ENCODE results near the gene FHOD3.

The FHOD3 gene

DNA sequence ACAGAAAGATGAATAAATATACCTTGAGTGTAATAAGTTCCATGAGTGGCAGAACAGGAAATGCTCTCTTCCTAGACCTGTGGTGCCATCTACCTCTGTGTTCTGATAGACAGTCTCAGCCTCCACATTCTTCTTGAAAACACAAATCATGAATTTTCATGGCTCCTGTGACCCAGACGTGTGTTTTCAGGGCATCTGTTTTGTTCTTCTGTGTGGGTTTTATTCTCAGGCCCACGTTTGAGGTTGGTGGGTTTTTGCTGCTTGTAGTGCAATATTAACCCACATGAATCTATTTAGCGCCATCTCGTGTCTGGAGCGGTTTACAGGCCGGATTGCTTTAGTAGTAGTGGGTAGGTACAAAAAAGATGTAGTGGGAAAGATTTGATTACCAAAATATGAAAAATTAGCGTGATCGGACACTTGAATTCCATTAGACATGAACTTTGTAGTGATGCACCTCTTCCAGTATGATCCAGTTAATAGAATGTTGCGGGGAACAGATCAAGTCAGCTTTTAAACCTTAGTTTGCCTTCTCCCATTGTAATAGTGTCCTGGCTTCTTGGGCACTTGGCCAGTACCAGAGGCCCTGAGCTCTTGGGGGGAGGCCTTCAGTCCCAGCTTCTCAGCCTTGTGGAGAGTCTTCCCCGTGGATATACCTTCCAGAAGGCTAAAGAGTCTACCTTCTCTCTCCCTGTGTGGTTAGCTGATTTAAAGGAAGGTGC is 274.8 kb downstream of the FHOD3 start:
- peak; percentile 49 for DNase-seq
- Histone ChIP-seq H3K27me3 (ENCODE audit: insufficient read depth, low read length, poor library complexity) (no peaks in the 10 kb centered on the region), H3K56ac (ENCODE audit: low read length) (peak overlapping the region; percentile 47), H2BK5ac (ENCODE audit: low read length) (no peak overlapping the region), H2AK5ac (ENCODE audit: low read length) (no peak overlapping the region), H3K27ac (ENCODE audit: low read depth, low read length) (no peak overlapping the region), H2BK120ac (ENCODE audit: low read depth, low read length) (no peak overlapping the region), H3K4me1 (ENCODE audit: control insufficient read depth, low read depth, low read length) (peaks cover 3% of the 10 kb centered on the region), H3K9ac (ENCODE audit: low read length) (no peak overlapping the region), H3K4ac (ENCODE audit: low read depth, low read length) (no peak overlapping the region), H3K18ac (ENCODE audit: low read length) (no peak overlapping the region), H4K8ac (ENCODE audit: low read depth, low read length) (no peak overlapping the region), H3K4me3 (ENCODE audit: low read length) (no peak overlapping the region), H3K4me2 (ENCODE audit: low read length) (no peak overlapping the region), H4K5ac (ENCODE audit: low read length) (no peak overlapping the region), H3K23ac (ENCODE audit: low read length) (no peak overlapping the region), H3K79me2 (ENCODE audit: control insufficient read depth, insufficient read depth, low read length) (no peaks in the 10 kb centered on the region), H2BK15ac (replicated peaks; ENCODE audit: low read depth) (no peak overlapping the region), H3K36me3 (ENCODE audit: control insufficient read depth, insufficient read depth, low read length) (no peaks in the 10 kb centered on the region), H3K79me1 (ENCODE audit: low read length) (no peaks in the 10 kb centered on the region)
- no CpG with 5 or more reads among the region's 10 CpGs for WGBS (ENCODE audit: extremely low coverage, insufficient coverage, low lambda C conversion rate)

- H3K4me3 ChIP-seq (ENCODE audit: low read length), result no peak overlapping the region
These were observed 278.8 kb downstream of the FHOD3 start for GRCh38 chr18:36576339-36576738.

GRCh38 chr18:36578871-36579710 is 281.6 kb downstream of the FHOD3 start:
- H3K56ac ChIP-seq (ENCODE audit: low read length), result no peak overlapping the region
- no peak overlapping the region for H4K8ac ChIP-seq (ENCODE audit: low read depth, low read length)
- H3K4me1 ChIP-seq (ENCODE audit: control insufficient read depth, low read depth, low read length), result peaks cover 3% of the 10 kb centered on the region
- no peak overlapping the region for H2BK120ac ChIP-seq (ENCODE audit: low read depth, low read length)
- H2BK15ac ChIP-seq (replicated peaks; ENCODE audit: low read depth), result no peak overlapping the region
- H2BK5ac ChIP-seq (ENCODE audit: low read length), result no peak overlapping the region
- H3K4ac ChIP-seq (ENCODE audit: low read depth, low read length), result no peak overlapping the region
- H3K4me3 ChIP-seq (ENCODE audit: low read length), result no peak overlapping the region
- no peaks in the 10 kb centered on the region for H3K27me3 ChIP-seq (ENCODE audit: insufficient read depth, low read length, poor library complexity)
- no peak overlapping the region for H4K5ac ChIP-seq (ENCODE audit: low read length)
- no peak overlapping the region for H3K23ac ChIP-seq (ENCODE audit: low read length)
- WGBS (ENCODE audit: extremely low coverage, insufficient coverage, low lambda C conversion rate), result no CpG with 5 or more reads among the region's 2 CpGs
- H3K4me2 ChIP-seq (ENCODE audit: low read length), result no peak overlapping the region
- H3K79me1 ChIP-seq (ENCODE audit: low read length), result no peaks in the 10 kb centered on the region
- H3K27ac ChIP-seq (ENCODE audit: low read depth, low read length), result no peak overlapping the region
- no peak for DNase-seq
- H3K79me2 ChIP-seq (ENCODE audit: control insufficient read depth, insufficient read depth, low read length), result no peaks in the 10 kb centered on the region
- no peak overlapping the region for H2AK5ac ChIP-seq (ENCODE audit: low read length)
- H3K9ac ChIP-seq (ENCODE audit: low read length), result no peak overlapping the region
- no peaks in the 10 kb centered on the region for H3K36me3 ChIP-seq (ENCODE audit: control insufficient read depth, insufficient read depth, low read length)
- no peak overlapping the region for H3K18ac ChIP-seq (ENCODE audit: low read length)

More at GRCh38 chr18:36576339-36576738, 278.8 kb downstream of the FHOD3 start:
- Histone ChIP-seq H3K18ac (ENCODE audit: low read length) (no peak overlapping the region), H2AK5ac (ENCODE audit: low read length) (no peak overlapping the region), H2BK15ac (replicated peaks; ENCODE audit: low read depth) (no peak overlapping the region), H3K4ac (ENCODE audit: low read depth, low read length) (no peak overlapping the region), H4K8ac (ENCODE audit: low read depth, low read length) (no peak overlapping the region), H3K23ac (ENCODE audit: low read length) (no peak overlapping the region), H3K4me2 (ENCODE audit: low read length) (no peak overlapping the region), H2BK120ac (ENCODE audit: low read depth, low read length) (no peak overlapping the region), H3K9ac (ENCODE audit: low read length) (no peak overlapping the region), H3K27me3 (ENCODE audit: insufficient read depth, low read length, poor library complexity) (no peaks in the 10 kb centered on the region), H4K5ac (ENCODE audit: low read length) (no peak overlapping the region), H3K56ac (ENCODE audit: low read length) (no peak overlapping the region), H2BK5ac (ENCODE audit: low read length) (no peak overlapping the region), H3K36me3 (ENCODE audit: control insufficient read depth, insufficient read depth, low read length) (no peaks in the 10 kb centered on the region), H3K27ac (ENCODE audit: low read depth, low read length) (no peak overlapping the region), H3K4me1 (ENCODE audit: control insufficient read depth, low read depth, low read length) (no peaks in the 10 kb centered on the region), H3K79me2 (ENCODE audit: control insufficient read depth, insufficient read depth, low read length) (no peaks in the 10 kb centered on the region), H3K79me1 (ENCODE audit: low read length) (no peaks in the 10 kb centered on the region)
- no peak for DNase-seq
- WGBS (ENCODE audit: extremely low coverage, insufficient coverage, low lambda C conversion rate), result no CpG with 5 or more reads among the region's 2 CpGs

GRCh38 chr18:36580266-36580665 is 282.8 kb downstream of the FHOD3 start:
- Histone ChIP-seq H2BK120ac (ENCODE audit: low read depth, low read length) (no peak overlapping the region), H4K5ac (ENCODE audit: low read length) (no peak overlapping the region), H4K8ac (ENCODE audit: low read depth, low read length) (no peak overlapping the region), H3K23ac (ENCODE audit: low read length) (no peak overlapping the region), H3K4me3 (ENCODE audit: low read length) (no peak overlapping the region), H3K79me2 (ENCODE audit: control insufficient read depth, insufficient read depth, low read length) (no peaks in the 10 kb centered on the region), H3K56ac (ENCODE audit: low read length) (no peak overlapping the region), H3K27ac (ENCODE audit: low read depth, low read length) (no peak overlapping the region), H3K27me3 (ENCODE audit: insufficient read depth, low read length, poor library complexity) (no peaks in the 10 kb centered on the region), H2BK15ac (replicated peaks; ENCODE audit: low read depth) (no peak overlapping the region), H3K18ac (ENCODE audit: low read length) (no peak overlapping the region), H3K4ac (ENCODE audit: low read depth, low read length) (no peak overlapping the region), H2AK5ac (ENCODE audit: low read length) (no peak overlapping the region), H3K4me1 (ENCODE audit: control insufficient read depth, low read depth, low read length) (peaks cover 3% of the 10 kb centered on the region), H3K79me1 (ENCODE audit: low read length) (no peaks in the 10 kb centered on the region), H3K4me2 (ENCODE audit: low read length) (no peak overlapping the region), H3K36me3 (ENCODE audit: control insufficient read depth, insufficient read depth, low read length) (no peaks in the 10 kb centered on the region), H3K9ac (ENCODE audit: low read length) (no peak overlapping the region), H2BK5ac (ENCODE audit: low read length) (no peak overlapping the region)
- DNase-seq, result no peak
- WGBS (ENCODE audit: extremely low coverage, insufficient coverage, low lambda C conversion rate), result no CpG with 5 or more reads among the region's 2 CpGs

DNA sequence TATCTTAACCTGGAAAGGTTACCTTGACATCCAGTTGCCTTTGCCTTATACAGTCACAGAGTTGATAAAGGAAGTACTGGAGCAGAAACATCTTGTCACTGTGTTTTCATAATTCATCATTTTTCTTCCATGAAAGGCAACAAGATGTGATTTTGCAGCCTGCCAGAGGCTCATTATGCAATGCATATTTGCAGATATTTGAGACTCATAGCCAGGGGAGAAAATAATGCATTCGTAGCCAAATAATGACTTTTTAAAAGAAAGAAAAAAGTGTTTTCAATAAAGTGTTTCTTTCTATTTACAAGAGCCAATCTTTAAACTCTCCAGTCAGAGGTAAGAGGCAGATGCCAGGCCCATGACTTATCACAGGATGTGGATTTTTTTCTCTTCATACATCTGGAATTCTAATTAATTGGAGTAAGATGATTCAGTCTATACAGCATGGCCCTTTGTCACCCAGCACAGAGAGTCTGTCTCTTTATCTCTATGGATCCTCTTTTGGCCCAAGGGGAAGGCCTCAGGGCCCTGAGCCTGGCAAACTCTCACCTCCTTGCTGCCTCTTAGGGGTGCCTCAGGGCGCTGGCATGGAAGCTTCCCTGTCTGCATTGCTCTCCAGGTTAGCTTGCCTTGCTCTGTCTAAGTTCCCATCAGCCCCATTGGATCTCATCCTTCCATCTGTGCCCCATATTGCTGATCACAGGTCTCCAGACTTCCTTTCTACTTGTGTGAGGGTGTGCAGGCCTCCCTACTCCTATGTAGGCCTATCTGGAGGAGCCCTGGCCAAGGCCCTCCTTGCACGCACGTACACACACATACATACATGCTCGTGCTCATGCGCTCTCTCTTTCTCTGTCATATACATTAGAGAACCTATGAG is 283.6 kb downstream of the FHOD3 start:
- H3K18ac ChIP-seq (ENCODE audit: low read length), result no peak overlapping the region
- no peak overlapping the region for H4K5ac ChIP-seq (ENCODE audit: low read length)
- H3K4me3 ChIP-seq (ENCODE audit: low read length), result no peak overlapping the region
- H3K79me1 ChIP-seq (ENCODE audit: low read length), result no peaks in the 10 kb centered on the region
- H3K56ac ChIP-seq (ENCODE audit: low read length), result no peak overlapping the region
- no peaks in the 10 kb centered on the region for H3K79me2 ChIP-seq (ENCODE audit: control insufficient read depth, insufficient read depth, low read length)
- H3K36me3 ChIP-seq (ENCODE audit: control insufficient read depth, insufficient read depth, low read length), result no peaks in the 10 kb centered on the region
- H3K23ac ChIP-seq (ENCODE audit: low read length), result no peak overlapping the region
- no peak overlapping the region for H2AK5ac ChIP-seq (ENCODE audit: low read length)
- WGBS (ENCODE audit: extremely low coverage, insufficient coverage, low lambda C conversion rate), result no CpG with 5 or more reads among the region's 6 CpGs
- no peak overlapping the region for H4K8ac ChIP-seq (ENCODE audit: low read depth, low read length)
- DNase-seq, result no peak
- H3K4me2 ChIP-seq (ENCODE audit: low read length), result no peak overlapping the region
- no peak overlapping the region for H2BK15ac ChIP-seq (replicated peaks; ENCODE audit: low read depth)
- H2BK5ac ChIP-seq (ENCODE audit: low read length), result no peak overlapping the region
- H3K4me1 ChIP-seq (ENCODE audit: control insufficient read depth, low read depth, low read length), result peaks cover 3% of the 10 kb centered on the region
- H2BK120ac ChIP-seq (ENCODE audit: low read depth, low read length), result no peak overlapping the region
- H3K4ac ChIP-seq (ENCODE audit: low read depth, low read length), result no peak overlapping the region
- no peak overlapping the region for H3K9ac ChIP-seq (ENCODE audit: low read length)
- no peak overlapping the region for H3K27ac ChIP-seq (ENCODE audit: low read depth, low read length)
- H3K27me3 ChIP-seq (ENCODE audit: insufficient read depth, low read length, poor library complexity), result no peaks in the 10 kb centered on the region
